HCT116 (cell line): ENCODE data around the gene MAGOHB.

Source experiments
- CEBPB ChIP-seq: IDR thresholded peaks from 2 replicates; pipeline ENCODE4 v1.6.1; 2012; ENCODE audit warnings: low read depth
- REST ChIP-seq: IDR thresholded peaks from 2 replicates; pipeline ENCODE4 v1.6.1; 2012; ENCODE audit warnings: low read depth
- TF ChIP-seq, protein P1 (sequence below), 3 experiments: fragments of 200-600 bp in 1 of 3; sonication (generic) in 1 of 3; IDR thresholded peaks in 2 of 3; conservative IDR thresholded peaks in 1 of 3; 2 replicates each; pipeline ENCODE4 v1.5.1; 2012 to 2017; ENCODE audit warnings: low read depth in 2 of 3, low read length in 2 of 3, antibody characterized with exemption in 1 of 3, borderline replicate concordance in 1 of 3, control low read depth in 1 of 3, mild to moderate bottlenecking in 1 of 3, mixed read lengths in 1 of 3, mixed run types in 1 of 3, moderate library complexity in 1 of 3; ENCODE audit not compliant: insufficient read depth in 1 of 3

DNA sequence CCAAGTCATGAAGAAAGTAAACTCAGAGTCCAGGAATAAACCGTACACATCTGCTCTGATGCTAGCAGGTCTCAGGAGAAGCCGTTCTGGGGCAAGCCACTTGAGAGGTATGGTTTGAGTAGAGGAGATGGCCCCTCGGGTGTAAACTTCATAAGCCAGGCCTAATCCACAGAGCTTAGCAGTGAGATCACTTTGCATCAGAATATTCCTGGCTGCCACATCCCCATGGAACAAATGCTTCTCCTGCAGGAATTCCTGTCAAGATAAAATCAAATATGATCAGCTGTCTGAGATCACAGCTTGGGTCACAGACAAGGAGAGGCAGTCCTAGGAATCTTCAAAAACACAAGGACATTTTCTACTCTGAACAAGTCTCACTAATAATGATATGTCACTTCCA lies 11.2 kb upstream of the MAGOHB start:
- TF ChIP-seq, protein P1, sequence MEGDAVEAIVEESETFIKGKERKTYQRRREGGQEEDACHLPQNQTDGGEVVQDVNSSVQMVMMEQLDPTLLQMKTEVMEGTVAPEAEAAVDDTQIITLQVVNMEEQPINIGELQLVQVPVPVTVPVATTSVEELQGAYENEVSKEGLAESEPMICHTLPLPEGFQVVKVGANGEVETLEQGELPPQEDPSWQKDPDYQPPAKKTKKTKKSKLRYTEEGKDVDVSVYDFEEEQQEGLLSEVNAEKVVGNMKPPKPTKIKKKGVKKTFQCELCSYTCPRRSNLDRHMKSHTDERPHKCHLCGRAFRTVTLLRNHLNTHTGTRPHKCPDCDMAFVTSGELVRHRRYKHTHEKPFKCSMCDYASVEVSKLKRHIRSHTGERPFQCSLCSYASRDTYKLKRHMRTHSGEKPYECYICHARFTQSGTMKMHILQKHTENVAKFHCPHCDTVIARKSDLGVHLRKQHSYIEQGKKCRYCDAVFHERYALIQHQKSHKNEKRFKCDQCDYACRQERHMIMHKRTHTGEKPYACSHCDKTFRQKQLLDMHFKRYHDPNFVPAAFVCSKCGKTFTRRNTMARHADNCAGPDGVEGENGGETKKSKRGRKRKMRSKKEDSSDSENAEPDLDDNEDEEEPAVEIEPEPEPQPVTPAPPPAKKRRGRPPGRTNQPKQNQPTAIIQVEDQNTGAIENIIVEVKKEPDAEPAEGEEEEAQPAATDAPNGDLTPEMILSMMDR (IDR thresholded peaks at IDR 0.05 in 2 of 3, conservative IDR thresholded peaks at IDR 0.05 in 1 of 3; ENCODE audit: borderline replicate concordance in 1 of 3, insufficient read depth in 1 of 3, low read depth in 2 of 3, low read length in 2 of 3) = no peak
- TF ChIP-seq CEBPB = no peak
- TF ChIP-seq REST = no peak
